Right renal cortex interstitium (tissue), 3 donors: Measurements from ENCODE around the gene FETUB. TPM values are rescaled to one million over a fixed set of nuclear protein-coding genes. Genes with fewer than 3 reads are reported as not detected.
A peak's percentile ranks its signal among the peaks of the same experiment; 100 is the strongest.

ENCODE experiments used
- DNase-seq, 3 donors: peaks; one replicate each; pipeline ENCODE4 v3.0.0-alpha.2; 2013; ENCODE audit warnings: low read depth in 3 of 3, low spot score in 2 of 3
- polyA plus RNA-seq, 3 donors: library from polyadenylated mRNA; unstranded; fragments of 120-200 nt; gene quantifications; one replicate each; pipeline ENCODE4 v1.2.1, GENCODE V29; 2013; ENCODE audit not compliant: insufficient read length in 3 of 3

Gene FETUB
- polyA plus RNA-seq, 3 donors: 0.33 TPM; not detected in 2

- no peak for DNase-seq
Measured at GRCh38 chr3:186612721-186613636, 27.2 kb upstream of the FETUB start, which contains the start of gene AHSG. TSS of gene AHSG (plus strand) at chr3:186613060. CDS start at chr3:186613142, 82 bp downstream.

- DNase-seq: no peak
Measured at GRCh38 chr3:186613637-186614265, 26.4 kb upstream of the FETUB start.

GRCh38 chr3:186614266-186614596 is 26.0 kb upstream of the FETUB start:
- DNase-seq: no peak

- DNase-seq: peak; percentile 56 to 73 (median 65)
Measured at GRCh38 chr3:186614597-186615483, 25.4 kb upstream of the FETUB start.

DNA sequence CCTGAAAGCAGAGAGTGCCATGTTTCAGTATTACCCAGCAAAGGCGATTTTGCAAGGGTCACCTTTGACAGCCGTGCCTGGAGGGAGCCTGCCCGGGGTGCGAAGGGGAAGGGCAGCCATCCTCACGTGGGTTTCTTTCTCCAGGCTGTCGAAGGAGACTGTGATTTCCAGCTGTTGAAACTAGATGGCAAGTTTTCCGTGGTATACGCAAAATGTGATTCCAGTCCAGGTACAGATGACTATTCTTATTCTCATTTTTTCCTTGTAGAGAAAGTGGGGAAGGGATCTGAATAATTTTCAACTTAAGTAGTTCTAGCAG is 23.9 kb upstream of the FETUB start:
- DNase-seq: no peak

GRCh38 chr3:186617036-186617946 is 22.9 kb upstream of the FETUB start:
- DNase-seq: peak; percentile 36 to 51 (median 50)

DNA sequence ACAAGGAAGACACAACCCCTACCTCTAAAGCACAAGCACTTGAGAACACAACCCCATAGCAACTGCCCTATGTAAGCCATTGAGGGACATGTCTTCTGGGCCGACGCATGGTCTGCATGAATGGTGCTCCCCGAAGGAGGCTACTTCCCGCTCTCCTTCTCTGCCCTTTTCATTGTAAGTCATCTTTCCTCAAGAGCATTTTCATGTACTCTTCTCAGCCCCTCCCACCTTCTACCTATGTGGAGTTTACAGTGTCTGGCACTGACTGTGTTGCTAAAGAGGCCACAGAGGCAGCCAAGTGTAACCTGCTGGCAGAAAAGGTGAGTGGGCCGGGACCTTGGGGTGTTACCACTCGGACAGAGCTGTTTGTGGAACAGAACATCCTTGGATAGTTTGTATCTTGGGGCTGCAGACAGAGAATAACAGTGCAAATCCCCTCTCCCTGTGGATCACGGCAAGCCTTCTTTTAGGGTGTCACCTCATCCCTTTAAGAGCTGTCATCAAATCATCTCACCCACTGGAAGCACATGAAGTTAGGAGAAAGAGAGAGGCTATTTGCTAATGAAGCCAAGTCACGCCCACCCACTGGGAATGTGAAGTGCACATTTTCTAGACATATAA is 21.8 kb upstream of the FETUB start:
- no peak for DNase-seq

GRCh38 chr3:186619787-186620212 is 20.4 kb upstream of the FETUB start:
- DNase-seq: no peak

DNA sequence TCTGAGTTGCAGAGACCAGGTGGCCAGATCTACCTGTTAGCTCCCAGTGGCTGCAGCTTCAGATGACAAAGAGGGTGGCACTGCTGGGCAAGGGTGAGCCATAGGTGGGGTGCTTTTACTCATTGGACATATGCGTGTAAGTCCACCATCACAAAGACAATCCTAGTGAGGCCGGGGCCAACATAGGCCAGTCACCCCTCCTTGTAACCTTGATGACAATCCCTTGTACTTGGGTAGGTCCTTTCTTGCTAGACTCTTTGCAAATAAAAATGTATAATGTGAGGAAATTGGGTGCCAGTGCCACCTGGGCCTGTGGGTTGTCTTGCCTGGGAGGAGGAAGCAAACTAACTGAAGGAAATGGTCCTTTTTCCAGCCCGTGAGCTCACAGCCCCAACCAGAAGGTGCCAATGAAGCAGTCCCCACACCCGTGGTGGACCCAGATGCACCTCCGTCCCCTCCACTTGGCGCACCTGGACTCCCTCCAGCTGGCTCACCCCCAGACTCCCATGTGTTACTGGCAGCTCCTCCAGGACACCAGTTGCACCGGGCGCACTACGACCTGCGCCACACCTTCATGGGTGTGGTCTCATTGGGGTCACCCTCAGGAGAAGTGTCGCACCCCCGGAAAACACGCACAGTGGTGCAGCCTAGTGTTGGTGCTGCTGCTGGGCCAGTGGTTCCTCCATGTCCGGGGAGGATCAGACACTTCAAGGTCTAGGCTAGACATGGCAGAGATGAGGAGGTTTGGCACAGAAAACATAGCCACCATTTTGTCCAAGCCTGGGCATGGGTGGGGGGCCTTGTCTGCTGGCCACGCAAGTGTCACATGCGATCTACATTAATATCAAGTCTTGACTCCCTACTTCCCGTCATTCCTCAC is 19.7 kb upstream of the FETUB start:
- DNase-seq: no peak

DNA sequence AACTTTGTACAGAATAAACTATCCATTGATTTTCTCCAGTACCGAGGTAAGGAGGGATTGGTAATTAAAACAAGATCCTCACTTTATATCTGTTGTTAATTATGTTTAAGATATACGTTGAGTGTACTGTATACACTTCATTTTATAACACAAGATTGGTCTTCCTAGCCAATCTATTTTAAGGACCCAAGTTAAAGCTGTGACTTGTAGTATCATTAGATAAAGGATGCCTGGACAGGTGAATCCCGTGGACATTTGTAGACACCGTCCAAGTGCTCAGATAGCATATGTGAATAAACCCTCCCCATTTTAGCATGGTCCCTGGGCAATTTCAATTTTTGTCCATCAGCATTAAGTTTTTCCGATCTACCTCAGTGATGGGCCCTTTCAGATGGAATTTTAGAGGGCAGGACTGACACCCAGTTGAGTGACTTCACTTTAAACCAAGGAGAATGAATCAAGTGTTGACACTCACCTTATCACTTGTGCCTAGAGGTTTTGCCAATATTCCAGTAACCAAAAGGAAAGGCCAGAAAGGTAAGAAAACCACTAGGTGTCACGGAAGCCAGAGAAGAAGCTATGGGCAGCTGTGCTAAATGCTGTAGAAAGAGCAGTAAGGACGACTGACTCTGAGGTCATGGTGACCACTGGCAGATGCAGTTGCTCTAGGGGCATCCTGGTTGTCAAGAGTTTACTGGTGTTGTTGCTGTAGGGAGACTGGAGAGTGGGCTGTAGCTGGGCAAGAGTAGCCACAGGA is 18.1 kb upstream of the FETUB start:
- no peak for DNase-seq

GRCh38 chr3:186622651-186623310 is 17.4 kb upstream of the FETUB start:
- no peak for DNase-seq

GRCh38 chr3:186624598-186624997 is 15.6 kb upstream of the FETUB start:
- no peak for DNase-seq

- no peak for DNase-seq
Measured at GRCh38 chr3:186625600-186626042, 14.6 kb upstream of the FETUB start.

DNA sequence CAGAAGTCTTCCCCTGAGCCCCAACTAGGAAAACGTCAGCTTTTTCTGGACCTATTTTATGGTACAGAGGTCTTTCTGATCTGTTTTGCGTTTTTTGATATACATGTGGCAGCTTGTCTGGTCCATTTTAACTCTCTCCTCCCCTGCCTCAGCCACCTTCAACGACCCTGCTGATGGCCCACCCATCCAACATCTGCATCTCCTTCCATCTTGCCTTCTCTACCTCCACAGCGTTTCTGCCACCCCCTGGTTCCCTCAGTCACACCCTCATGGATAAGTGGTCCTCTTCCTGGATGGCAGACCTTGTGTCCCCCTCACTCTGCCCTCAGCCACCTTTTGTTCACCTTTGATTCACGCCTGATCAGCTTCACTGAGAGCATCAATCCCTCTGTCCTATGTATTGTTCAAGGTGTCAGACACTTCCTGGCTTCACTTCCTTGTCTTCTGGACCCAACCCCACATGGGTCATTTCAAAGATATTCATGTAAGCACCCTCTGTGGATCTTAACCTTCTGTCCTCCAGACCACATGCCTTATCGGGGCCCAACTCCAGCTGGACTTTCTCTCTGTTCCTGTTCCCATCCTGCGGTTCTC is 13.8 kb upstream of the FETUB start:
- no peak for DNase-seq

DNA sequence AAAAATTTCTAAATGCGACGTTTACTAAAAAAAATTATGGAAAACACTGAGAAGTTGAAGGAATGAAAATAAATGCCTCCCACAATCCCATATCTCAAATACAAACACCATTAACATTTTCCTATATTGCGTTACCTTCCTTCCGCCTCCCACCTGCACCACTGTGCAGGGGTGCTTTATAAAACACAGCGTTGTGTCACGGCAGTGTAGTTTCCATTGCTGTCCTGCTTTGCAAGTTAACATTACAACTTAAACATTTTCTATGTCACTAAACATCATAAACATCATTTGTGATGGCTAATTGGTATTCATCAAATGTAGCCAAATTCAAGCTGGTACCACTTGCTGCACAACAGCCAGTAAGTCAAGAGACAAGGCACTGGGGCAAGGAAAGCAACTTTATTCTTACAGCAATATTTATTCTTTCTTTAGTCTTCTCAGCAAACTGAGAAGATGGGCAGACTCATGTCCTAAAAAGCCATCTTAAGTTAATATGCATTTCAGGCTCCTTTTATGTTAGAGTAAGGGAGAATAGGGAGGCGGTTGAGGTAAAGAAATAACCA is 12.3 kb upstream of the FETUB start:
- DNase-seq: no peak

DNA sequence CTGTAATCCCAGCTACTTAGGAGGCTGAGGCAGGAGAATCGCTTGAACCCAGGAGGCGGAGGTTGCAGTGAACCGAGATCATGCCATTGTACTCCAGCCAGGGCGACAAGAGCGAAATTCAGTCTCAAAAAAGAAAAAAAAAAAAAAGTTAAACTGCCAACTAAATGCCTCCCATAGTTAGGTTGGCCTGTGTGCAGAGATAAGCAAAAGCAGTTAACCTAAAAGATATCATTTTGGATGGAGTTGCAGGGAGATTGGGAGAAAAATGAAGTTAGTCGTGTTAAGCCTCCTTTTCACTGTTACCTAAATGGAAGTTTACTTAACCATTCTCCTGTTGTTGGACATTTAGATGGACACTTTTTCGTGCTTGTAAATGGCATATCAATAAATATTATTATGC is 11.4 kb upstream of the FETUB start:
- no peak for DNase-seq
